Esophagus muscularis mucosa (tissue), 4 donors: ENCODE data around the gene ADGRV1. TPM values are rescaled to one million over a fixed set of nuclear protein-coding genes. Genes with fewer than 3 reads are reported as not detected.

Experiments
- DNase-seq: peaks from one replicate; pipeline ENCODE4 v3.0.0-alpha.2; 2017; ENCODE audit errors: extremely low spot score
- H3K27ac ChIP-seq, 4 donors: fragments of 200-600 bp; sonication (generic); replicated peaks in 1 of 4; 1 replicate in 3 of 4; 2 replicates in 1 of 4; pipeline ENCODE4 v1.5.1; 2016 to 2019; ENCODE audit warnings: mild to moderate bottlenecking in 1 of 4
- H3K27me3 ChIP-seq, 4 donors: fragments of 200-600 bp; sonication (generic); one replicate each; pipeline versions ENCODE4 v1.5.1 to v1.6.0; 2016 to 2019
- H3K36me3 ChIP-seq, 4 donors: fragments of 200-600 bp; sonication (generic); one replicate each; pipeline ENCODE4 v1.5.1; 2016 to 2019
- H3K4me1 ChIP-seq, 4 donors: fragments of 200-600 bp; sonication (generic); one replicate each; pipeline ENCODE4 v1.5.1; 2016 to 2019
- H3K4me3 ChIP-seq, 4 donors: fragments of 200-600 bp; sonication (generic); 1 replicate in 2 of 4; 2 replicates in 2 of 4; pipeline ENCODE4 v1.5.1; 2016 to 2019; ENCODE audit warnings: mild to moderate bottlenecking in 4 of 4, moderate library complexity in 1 of 4
- H3K9me3 ChIP-seq, 4 donors: fragments of 200-600 bp; sonication (generic); 1 replicate in 3 of 4; 2 replicates in 1 of 4; pipeline ENCODE4 v1.5.1; 2016 to 2019
- CTCF ChIP-seq, 3 experiments: fragments of 200-600 bp in 2 of 3; fragments of 450-650 bp in 1 of 3; sonication (generic) in 2 of 3; IDR thresholded peaks; one replicate each; pipeline ENCODE4 v1.5.1; 2017 to 2019; ENCODE audit warnings: antibody characterized with exemption in 3 of 3, mild to moderate bottlenecking in 2 of 3, moderate library complexity in 1 of 3
- EP300 ChIP-seq: sonication (generic); formaldehyde crosslinking; IDR thresholded peaks from one replicate; pipeline ENCODE4 v1.6.1; 2017; ENCODE audit warnings: antibody characterized with exemption
- POLR2A ChIP-seq: fragments of 450-650 bp; IDR thresholded peaks from one replicate; pipeline ENCODE4 v1.6.1; 2017; ENCODE audit warnings: antibody characterized with exemption, moderate library complexity, mild to moderate bottlenecking, low read depth
- POLR2AphosphoS5 ChIP-seq, 2 donors: sonication (generic); formaldehyde crosslinking; IDR thresholded peaks; one replicate each; pipeline ENCODE4 v1.6.1; 2017; ENCODE audit warnings: antibody characterized with exemption in 2 of 2
- WGBS: methylation state at CpG from one replicate; pipeline ENCODE4 v1.1.5; 2018; 5-methylcytosine and 5-hydroxymethylcytosine counted together
- intact Hi-C: fragments of 100-400 bp; cut with DNase I; formaldehyde crosslinking; loops from one replicate; pipeline ENCODE4 v1.15.1; 2023
- total RNA-seq, 4 donors: library from RNA; depleted of rRNA; stranded (reverse); fragments of >200 nt; gene quantifications; one replicate each; pipeline versions ENCODE4 v1.1.0 to v1.2.1, GENCODE V29; 2016

Gene ADGRV1
- total RNA-seq, 4 donors from 2014 or later, result 0.42 to 1.4 (median 0.54) TPM

GRCh38 chr5:90875456-90875855 is 316.9 kb downstream of the ADGRV1 start:
- no peak for DNase-seq
- H3K36me3 ChIP-seq, result no peaks in the 10 kb centered on the region
- no peaks in the 10 kb centered on the region for H3K27me3 ChIP-seq
- H3K27ac ChIP-seq, result no peak overlapping the region
- TF ChIP-seq POLR2AphosphoS5 (IDR thresholded peaks at IDR 0.05), result no peak
- no peak for TF ChIP-seq POLR2A
- TF ChIP-seq EP300, result no peak
- no peaks in the 10 kb centered on the region for H3K9me3 ChIP-seq
- peaks cover 0 to 16% (median 9%) of the 10 kb centered on the region in 4 donors for H3K4me1 ChIP-seq
- H3K4me3 ChIP-seq, result no peak overlapping the region
- intact Hi-C loops, result no loop called here

- Histone ChIP-seq H3K27ac (no peak overlapping the region), H3K4me1 (peaks cover 0 to 16% (median 9%) of the 10 kb centered on the region in 4 donors), H3K36me3 (no peaks in the 10 kb centered on the region), H3K4me3 (no peak overlapping the region), H3K9me3 (no peaks in the 10 kb centered on the region), H3K27me3 (no peaks in the 10 kb centered on the region)
- TF ChIP-seq EP300, result no peak
- no peak for TF ChIP-seq CTCF (IDR thresholded peaks at IDR 0.05)
- TF ChIP-seq POLR2A, result no peak
- TF ChIP-seq POLR2AphosphoS5 (IDR thresholded peaks at IDR 0.05), result no peak
- WGBS, result 79% methylated on average over 1 of the region's 1 CpG
- intact Hi-C loops, result no loop called here
- no peak for DNase-seq
Observed at GRCh38 chr5:90876366-90876765, 317.8 kb downstream of the ADGRV1 start.

DNA sequence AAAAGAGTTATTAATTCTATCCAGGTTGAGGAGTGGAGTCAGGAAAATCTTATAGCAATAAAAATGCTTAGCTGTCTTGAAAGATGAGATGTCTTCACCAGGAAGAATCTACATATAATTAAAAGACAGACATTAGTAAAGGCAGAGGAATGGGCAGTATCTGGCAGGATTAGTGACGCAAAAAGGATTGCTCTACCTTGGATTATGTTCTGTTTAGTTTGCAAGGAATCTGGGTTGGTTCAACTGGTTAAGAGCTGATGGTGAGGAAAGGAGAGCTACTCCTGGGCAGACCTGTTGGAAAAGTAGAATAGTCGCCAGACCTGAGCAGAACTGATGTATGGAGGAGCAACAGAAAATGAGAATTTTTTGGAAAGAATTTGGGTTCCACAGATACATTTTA is 318.5 kb downstream of the ADGRV1 start:
- 93% methylated on average over 2 of the region's 2 CpGs for WGBS
- no peak for DNase-seq
- peaks cover 0 to 16% (median 8%) of the 10 kb centered on the region in 4 donors for H3K4me1 ChIP-seq
- H3K36me3 ChIP-seq, result no peaks in the 10 kb centered on the region
- intact Hi-C loops, result no loop called here
- H3K27ac ChIP-seq, result no peak overlapping the region
- H3K4me3 ChIP-seq, result no peak overlapping the region
- H3K27me3 ChIP-seq, result no peaks in the 10 kb centered on the region
- TF ChIP-seq EP300 (no peak), POLR2A (no peak), POLR2AphosphoS5 (IDR thresholded peaks at IDR 0.05) (no peak)
- H3K9me3 ChIP-seq, result no peaks in the 10 kb centered on the region

GRCh38 chr5:90878081-90878480 is 319.5 kb downstream of the ADGRV1 start:
- no peaks in the 10 kb centered on the region for H3K27me3 ChIP-seq
- H3K4me1 ChIP-seq, result peaks cover 0 to 15% (median 5%) of the 10 kb centered on the region in 4 donors
- intact Hi-C loops, result no loop called here
- 35% methylated on average over 7 of the region's 7 CpGs for WGBS
- no peaks in the 10 kb centered on the region for H3K36me3 ChIP-seq
- H3K9me3 ChIP-seq, result no peaks in the 10 kb centered on the region
- no peak overlapping the region for H3K4me3 ChIP-seq
- TF ChIP-seq POLR2A, result no peak
- TF ChIP-seq EP300, result no peak
- no peak for TF ChIP-seq CTCF (IDR thresholded peaks at IDR 0.05)
- peak in 1 of 2 donors; percentile 18 for TF ChIP-seq POLR2AphosphoS5 (IDR thresholded peaks at IDR 0.05)
- peak overlapping the region in 2 of 4 donors; percentile 18 to 36 for H3K27ac ChIP-seq
- no peak for DNase-seq

- Histone ChIP-seq H3K9me3 (no peaks in the 10 kb centered on the region), H3K27me3 (no peaks in the 10 kb centered on the region), H3K4me1 (peaks cover 0 to 15% (median 4%) of the 10 kb centered on the region in 4 donors), H3K4me3 (no peak overlapping the region), H3K36me3 (no peaks in the 10 kb centered on the region), H3K27ac (peak overlapping the region in 2 of 4 donors; percentile 18 to 36)
- peak; percentile 23 to 34 for TF ChIP-seq POLR2AphosphoS5 (IDR thresholded peaks at IDR 0.05)
- no peak for TF ChIP-seq EP300
- TF ChIP-seq POLR2A, result no peak
- no peak for TF ChIP-seq CTCF (IDR thresholded peaks at IDR 0.05)
- intact Hi-C loops, result no loop called here
- DNase-seq, result no peak
- WGBS, result 62% methylated on average over 3 of the region's 3 CpGs
Observed at GRCh38 chr5:90878549-90879196, 320.1 kb downstream of the ADGRV1 start.
